Inflammatory macrophage treated with lipopolysaccharide for 1 hour (primary cell): ENCODE results near the gene ENAH.
A peak's percentile ranks its signal among the peaks of the same experiment; 100 is the strongest.
"Not testable (repeated sequence)": the region's sequence is repeated elsewhere in the genome, so short reads cannot be mapped to it uniquely, and the experiment has no call there.

ENCODE experiments used
- DNase-seq, 2 donors: peaks; one replicate each; pipeline ENCODE4 v3.0.0-alpha.2; 2020 to 2022

The ENAH gene

DNA sequence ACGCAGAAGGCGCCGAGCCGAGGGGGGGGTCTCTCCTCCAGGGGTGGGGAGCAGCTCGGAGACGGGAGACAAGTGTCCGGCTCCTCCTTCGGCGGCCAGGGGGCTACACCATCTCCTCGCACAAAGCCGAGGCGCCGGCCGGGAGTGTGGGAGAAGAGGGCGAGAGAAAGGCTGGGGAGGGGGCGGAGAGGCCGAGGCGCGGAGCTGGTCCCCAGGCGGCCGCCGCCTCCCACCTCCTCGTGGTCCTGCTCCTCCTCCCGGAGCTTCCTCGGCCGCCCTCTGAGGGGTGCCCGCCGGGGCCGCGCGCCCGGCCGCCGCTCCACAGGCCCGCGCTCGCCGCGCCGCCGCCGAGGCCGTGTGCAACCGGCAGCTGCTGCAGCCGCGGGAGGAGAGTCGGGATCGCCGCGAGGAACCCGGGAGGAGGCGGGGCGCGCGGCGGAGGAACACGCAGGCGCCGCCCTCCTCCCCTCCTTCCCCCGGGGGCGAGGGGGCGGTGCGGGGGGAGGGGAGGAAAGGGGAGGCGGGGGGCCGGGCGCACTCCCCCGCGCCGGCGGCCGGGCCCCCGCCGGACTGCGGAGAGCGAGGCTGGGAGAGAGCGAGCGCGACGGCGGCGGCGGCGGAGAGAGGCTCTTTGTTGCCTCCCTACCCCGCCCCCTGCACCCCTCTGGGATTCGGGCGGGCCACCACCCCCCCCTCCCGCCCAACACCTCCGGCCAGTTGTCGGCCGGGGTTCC lies at the start of gene ENAH:
ENAH (minus strand) TSS at position 395 of the 734 bp plus-strand sequence. CDS start 433 bp downstream, outside the sequence.
- peak in 1 of 2 donors; percentile 35 for DNase-seq

DNA sequence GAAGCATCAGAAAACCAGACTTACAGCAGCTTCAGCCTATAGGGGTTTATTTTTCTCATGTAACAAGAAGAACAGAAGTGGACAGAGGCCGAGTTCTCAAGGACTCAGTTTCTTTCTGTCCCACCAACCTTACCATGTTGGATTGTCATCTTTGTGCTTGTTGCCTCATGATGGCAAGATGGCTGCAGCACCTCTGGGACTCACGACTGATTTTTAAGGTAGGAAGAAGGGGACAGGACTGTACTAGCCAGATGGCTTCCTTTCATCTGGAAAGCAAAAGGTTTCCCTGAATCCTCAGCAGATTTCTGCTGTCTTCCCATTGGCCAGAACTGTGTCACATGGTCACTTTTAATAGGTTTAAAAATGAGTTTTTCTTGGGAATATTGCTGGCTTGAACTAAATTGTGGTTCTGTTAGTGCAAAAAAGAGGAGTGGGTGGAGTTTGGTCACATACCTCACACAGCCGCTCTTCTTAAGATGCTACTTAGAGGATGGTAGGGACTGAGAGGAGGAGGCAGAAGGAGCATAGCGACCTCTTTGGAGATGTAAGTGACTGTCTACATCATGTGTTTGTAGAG lies 48.1 kb upstream of the ENAH start:
- no peak for DNase-seq

DNA sequence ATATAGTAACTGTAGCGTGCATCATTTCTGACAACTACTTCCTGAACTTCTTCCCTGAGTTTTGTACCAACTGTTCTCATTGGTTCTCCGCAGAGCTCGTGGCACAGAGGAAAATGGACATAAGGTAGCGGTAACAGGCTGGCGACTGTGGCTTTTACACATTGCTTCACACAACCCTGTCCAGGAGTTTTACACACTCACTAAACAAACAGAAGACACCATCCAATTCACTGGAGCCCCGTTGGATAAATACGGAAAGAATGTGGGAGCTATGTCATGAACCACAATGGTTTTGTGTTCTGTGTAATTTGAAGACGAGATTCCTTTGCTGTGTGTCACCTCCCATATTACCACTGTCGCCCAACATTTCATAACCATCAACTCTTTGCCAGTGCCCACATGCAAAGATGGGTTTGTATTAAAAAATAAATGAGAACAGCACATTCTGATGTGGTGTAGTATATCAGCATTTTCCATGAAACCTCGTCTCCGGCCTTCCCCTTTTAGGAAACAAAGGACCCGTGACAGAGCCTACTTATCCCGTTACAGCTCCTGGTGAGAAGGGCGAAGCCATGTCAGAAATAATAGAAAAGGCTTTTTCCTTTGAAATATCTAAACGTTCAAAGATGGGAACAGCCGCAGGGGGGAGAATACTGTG lies 47.4 kb upstream of the ENAH start:
- no peak for DNase-seq

DNA sequence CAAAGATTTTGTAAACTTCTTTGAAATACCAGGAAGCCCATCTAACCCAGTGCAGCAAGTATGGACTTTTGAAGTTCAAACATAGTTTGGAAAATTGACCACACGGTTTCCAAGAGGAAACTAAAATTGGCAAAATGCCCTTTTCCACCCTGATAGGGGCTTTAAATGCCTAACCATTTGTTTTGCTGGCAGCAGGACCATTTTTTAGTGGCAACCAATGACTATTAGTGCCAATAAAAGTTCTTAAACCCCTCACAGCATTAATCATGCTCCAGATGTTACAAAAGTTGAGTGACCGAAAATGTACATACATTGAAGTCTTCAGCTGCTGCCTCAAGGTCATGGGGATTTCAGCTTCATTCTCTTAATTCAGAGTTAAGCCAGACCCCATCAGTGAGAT lies 46.4 kb upstream of the ENAH start:
- no peak for DNase-seq

DNA sequence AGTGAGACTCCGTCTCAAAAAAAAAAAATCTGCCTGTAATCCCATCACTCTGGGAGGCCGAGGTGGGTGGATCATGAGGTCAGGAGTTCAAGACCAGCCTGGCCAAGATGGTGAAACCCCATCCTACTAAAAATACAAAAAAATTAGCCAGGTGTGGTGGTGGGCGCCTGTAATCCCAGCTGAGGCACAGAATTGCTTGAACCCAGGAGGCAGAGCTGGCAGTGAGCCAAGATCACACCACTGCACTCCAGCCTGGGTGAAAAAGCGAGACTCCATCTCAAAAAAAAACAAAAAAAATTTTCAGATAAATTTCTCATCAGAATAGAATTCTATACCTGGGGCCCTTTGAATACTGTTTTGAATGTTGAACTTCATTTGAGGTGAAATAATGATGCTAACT lies 45.3 kb upstream of the ENAH start:
- DNase-seq, result not testable (repeated sequence)

DNA sequence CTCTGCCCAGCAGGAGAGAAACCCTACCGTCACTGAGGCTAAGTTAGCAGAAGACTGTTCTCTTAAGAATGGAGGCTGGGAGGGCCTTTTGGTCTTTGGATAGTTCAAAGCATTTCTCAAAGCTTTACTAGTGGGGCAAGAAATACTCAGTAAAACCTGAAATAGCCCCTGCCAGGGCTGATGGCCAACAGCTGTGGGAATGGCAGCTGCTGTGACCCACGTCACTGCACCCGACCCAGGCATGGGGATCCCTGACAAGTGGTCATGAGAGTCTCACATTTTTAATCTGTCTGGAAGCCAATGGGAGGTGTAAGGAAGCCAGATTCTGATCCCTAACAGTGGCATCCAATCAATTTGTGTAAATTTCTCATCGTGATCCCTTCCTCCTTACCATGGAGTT lies 44.5 kb upstream of the ENAH start:
- no peak for DNase-seq

DNA sequence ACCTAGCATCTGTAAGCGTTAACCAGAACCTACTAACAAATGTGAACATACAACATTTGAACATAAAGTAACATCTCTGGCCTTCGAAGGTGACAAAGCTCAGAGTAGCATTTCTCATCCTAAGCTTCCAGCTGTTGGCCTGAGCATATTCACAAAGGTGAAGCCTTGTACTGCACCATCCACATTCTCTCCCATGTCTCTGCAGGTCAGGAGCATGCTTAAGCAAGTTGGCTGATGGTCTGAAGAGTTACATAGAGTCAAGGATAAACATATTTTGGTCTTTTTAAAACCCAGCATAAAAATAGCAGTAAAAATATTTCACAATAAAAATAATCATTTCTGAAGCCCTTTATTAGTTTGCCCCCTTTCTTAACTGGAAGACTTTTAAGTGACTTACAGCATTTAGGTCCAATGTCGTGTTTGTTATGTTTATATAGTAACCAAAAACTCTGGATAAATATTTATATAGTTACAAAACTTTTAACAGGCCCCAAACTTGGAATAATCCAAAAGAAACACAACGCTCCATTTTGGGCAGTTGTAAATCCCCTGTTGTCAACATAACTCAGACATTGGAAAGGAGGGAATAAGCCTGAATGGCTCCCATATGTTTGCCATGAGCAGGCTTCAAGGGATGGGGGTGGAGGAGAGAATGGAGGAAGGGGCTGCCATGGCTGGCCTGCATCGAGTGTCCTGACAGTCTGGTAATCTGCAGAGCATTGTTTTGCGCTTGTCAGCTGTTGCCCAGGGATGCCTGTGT lies 42.8 kb upstream of the ENAH start:
- no peak for DNase-seq

DNA sequence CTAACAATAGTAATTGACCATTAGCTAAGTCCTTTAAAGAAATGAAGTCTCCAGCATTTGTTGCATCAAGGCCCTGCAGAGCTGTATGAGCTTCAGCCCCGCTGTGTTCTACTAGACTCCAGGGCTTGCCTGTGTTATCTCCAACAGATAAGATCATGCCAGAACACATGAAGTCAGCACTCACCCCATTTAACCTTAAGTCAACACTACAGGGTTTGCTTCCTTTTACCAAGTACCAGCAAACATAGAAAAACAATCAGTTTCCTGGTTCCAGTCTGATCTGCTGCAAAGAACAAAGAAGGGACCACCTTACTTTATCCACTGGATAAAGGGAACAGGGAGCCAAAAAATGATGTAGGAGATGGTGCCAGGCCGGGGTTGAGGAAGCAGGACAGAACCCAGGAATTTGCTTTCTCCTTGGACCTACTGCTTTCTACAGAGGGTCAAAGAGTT lies 41.3 kb upstream of the ENAH start:
- no peak for DNase-seq

DNA sequence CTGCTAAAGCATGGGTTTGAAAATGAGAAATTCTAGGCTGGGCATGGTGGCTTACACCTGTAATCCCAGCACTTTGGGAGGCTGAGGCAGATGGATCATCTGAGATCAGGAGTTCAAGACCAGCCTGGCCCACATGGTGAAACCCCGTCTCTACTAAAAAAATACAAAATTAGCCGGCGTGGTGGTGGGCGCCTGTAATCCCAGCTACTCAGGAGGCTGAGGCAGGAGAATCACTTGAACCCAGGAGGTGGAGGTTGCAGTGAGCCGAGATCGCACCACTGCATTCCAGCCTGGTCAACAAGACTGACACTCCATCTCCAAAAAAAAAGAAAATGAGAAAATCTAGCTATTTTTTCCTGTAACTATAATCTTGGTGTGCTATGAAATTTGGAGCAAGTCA lies 40.8 kb upstream of the ENAH start:
- DNase-seq, result not testable (repeated sequence)

DNA sequence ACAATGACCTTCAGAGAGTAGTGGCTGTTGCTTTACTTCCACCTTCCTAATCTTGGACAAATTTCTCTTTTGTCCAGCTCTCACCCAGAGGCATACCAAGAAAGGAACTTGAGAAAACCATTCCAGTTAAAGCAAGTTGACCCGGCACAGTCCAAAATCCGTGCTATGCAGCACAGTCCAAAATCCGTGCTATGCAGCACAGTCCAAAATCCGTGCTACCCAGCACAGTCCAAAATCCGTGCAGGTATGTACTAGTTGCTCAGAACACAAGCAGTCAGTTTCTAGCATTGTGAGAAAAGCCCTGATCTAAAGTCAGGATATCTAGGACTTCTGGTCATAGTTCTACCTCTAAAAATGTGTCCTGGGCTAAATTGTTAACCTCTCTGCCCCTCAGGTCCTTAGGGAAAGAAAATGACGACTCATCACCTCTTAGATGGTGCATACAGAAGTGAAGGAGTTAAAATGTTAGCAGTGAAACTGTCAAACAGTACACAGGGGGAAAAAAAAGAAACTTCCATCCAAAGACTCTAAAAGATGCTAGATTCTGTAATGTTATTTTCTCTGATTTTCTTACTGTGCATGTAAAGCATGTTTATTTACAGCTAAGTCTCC lies 40.3 kb upstream of the ENAH start:
- no peak for DNase-seq

DNA sequence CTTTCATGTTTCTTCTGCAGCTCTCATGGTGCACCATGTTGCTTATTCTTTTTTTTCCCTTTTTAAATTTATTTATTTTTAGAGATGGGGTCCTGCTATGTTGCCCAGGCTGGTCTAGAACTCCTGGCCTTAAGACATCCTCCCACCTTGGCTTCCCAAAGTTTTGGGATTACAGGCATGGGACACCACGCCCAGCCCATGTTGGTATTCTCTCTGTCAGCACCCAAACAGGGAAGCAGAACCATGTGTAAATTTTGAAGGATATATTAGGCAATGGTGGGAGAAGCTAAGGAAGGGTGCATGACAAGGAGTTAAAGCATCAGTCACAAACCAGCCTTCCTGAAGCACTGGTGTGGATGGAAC lies 39.6 kb upstream of the ENAH start:
- no peak for DNase-seq

DNA sequence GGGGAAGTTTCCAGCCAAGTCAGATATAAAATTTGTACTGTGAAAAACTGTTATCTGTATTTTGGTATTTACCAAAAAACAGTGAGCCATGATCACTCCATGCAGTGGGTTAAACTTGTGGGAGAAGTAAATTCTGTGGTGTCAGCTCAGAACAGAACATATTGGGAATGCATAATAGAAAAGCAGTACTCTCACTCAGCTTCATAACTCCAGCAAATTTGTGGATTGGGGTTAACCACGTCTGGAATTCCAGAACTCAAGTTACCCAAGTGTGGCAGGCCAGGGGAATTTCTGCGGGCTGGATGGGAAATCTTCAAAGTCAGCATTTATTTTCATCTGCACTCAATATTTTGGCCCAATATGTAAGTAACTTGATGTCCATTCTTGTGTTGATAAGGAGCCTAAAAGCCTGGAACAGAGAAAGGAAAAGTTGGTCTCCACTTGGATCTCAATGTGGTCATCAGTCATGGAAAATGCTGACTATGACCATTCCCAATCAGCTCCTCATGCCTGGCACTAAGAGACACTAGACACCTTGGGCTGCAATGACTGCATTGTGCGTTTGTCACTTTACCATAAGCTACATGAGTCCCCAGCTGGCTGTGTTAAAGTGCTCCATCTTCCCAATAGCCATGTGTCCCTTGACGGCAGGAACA lies 39.1 kb upstream of the ENAH start:
- no peak for DNase-seq

DNA sequence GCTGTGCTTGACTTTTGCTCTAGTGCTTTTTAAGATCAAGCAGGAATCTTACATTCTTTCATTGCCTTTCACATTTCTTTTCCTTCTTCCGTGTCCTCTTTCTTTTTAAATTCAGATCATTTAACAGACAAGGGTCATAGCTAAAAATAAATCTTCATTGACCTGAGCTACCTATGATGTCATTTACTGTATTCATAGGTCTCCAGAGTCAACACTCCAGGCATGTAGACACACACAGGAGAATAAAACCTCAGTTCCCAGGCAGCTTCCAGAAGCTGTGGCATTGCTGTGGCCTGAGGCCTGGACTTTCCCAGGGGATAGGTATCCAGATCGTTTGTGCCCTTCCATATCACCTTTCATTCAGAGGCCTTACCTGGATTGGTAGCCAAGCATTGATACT lies 38.5 kb upstream of the ENAH start:
- no peak for DNase-seq

DNA sequence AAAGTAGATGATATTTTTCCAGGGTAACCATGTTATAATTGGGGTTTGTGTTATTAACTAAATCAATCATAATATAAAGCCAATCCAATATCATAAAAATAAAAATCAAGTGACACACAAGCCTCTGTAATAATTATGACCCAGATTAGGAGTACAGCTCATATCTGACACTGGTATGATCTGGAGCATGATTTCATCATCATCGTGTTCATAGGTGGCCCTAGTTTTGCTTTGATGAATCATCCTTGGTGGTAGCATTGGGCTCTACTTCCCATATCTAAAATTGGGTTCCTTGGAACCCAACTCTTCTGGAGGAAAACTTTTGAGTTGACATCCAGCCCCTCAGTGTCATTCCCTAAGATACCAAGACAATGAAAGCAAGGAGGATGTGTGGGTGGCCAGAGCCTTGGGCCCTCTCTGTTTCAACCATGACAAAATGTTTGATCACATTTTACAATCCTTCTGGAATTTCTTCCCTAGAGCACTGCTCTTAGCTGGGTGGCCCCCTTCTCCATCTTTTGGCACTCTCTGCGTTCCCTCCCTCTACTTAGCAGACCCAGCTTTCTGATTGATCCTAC lies 37.0 kb upstream of the ENAH start:
- peak in 1 of 2 donors; percentile 10 for DNase-seq

DNA sequence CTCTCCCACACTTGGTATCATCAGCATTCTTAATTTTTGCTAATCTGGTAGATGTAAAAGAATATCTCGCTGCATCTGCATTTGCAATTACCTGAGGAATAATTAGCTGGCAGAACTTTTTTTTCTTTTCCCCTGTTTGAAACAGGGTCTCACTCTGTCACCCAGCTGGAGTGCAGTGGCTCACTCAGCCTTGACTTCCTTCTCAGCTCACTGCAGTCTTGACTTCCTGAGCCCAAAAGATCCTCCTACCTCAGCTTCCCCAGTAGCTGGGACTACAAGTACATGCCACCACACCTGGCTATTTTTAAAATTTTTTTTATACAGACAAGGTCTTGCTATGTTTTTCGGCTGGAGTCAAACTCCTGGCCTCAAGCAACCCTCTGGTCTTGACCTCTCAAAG lies 35.4 kb upstream of the ENAH start:
- DNase-seq, result no peak

DNA sequence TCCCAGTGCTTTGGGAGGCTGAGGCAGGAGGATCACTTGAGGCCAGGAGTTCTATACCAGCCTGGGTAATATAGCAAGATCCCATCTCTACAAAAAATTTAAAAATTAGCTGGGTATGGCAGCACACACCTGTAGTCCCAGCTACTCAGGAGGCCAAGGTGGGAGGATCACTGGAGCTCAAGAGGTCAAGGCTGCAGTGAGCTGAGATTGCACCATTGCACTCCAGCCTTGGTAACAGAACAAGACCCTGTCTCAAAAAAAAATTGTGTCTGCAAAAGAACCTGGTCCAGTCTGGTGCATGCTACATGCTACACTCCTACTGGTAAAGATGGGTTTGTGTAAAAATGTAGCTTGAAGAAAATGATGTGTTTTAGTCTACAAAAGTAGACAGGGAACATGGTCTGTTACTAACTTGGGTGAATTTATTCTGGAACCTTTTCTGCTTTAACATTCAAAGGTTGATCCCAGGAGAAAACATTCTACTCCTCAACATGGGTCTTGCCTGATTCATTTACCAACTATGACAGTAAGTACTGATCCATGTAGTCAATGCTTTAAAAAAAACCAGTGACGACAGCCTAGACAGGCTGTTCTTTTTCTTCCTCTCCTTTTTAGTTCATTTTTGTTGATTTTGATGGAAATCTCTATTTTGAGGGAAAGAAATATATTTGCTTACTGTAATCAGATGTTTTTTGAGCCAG lies 32.7 kb upstream of the ENAH start:
- no peak for DNase-seq

DNA sequence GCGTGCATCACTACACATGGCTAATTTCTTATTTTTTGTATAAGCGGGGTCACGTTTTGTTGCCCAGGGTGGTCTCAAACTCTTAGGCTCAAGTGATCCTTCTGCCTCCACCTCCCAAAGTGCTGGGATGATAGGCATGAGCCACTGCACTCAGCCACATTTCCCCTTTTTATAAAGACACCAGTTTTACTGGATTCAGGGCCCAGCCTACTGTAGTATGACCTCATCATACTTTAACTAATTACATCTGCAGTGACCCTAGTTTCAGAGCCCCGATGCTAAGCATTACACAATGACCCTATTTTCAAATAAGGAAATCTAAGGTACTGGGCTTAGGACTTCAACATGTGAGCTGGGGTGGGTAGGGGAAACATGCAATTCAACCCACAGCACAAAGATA lies 31.8 kb upstream of the ENAH start:
- DNase-seq, result peak in 1 of 2 donors; percentile 7

DNA sequence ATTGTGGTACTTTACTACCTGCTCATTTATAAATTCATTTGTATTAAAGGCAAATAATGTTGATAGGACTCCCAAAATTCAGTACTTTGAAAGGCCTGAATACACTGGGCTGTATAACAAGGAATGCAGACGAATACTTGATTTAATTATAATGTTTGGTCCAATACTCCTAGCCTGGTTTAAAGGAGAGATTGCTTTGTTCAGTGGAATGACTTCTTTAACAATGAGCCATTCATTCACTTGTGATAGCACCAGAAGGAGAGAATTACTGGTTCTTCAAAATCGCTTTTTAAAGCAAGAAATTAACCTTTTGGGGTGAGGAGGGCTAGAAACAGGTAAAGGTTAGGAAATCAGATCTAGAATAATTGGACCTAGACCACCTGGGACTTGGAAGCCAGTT lies 28.3 kb upstream of the ENAH start:
- DNase-seq, result no peak

DNA sequence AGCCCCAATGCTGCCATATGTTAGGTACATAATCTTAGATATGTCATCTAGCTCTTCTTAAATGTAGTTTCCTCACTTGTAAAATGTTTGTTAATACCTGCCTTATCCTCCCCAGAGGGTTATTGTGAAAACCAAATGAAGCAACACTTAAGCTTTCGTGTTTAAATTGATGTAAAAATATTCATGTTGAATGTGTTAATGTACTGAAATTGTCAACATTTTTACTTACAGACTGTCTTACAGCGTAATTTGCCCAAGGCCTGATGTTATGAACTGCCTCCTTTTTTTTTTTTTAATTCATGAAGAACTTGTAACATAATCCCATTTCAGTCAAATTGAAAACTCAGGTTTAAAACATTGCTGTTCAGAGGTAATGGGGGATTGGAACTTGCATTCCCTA lies 25.6 kb upstream of the ENAH start:
- DNase-seq, result no peak

DNA sequence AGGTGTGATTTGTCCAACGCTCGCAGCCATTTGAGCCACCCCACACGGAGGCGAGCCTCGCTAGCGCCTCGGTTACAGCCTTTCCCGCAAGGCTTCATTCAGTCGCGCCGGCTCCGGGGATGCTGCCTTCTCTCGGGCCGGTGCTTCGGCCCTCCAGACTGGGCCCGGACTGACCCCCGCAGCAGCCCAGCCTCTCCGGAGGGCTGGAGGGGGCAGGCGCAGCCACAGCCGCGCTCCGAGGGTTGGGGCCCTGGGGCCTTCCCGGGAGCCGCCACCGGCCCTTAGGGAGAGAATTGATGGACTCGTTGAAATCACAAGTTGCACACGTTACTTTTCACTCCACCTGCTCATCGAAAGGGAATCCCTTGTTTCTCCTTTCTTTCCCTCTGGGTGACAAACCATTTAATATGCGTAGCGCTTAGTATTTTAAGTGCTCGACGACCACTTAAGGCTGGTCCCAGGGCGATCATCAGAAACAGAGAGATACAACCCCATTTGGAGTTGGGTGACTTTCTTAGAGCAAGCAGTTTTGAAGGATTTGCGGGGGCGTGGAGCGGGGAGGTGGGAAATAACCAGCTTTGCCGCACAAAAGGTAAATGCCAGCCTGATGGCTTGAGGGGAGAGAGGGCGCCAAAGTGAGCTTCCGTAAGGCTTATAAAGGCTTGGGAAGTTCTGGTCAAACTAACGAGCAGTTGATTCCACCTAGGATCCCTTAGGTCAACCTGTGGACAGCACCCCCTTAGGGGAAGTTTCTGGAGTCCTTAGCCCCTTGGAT lies 24.6 kb upstream of the ENAH start:
- DNase-seq, result no peak

DNA sequence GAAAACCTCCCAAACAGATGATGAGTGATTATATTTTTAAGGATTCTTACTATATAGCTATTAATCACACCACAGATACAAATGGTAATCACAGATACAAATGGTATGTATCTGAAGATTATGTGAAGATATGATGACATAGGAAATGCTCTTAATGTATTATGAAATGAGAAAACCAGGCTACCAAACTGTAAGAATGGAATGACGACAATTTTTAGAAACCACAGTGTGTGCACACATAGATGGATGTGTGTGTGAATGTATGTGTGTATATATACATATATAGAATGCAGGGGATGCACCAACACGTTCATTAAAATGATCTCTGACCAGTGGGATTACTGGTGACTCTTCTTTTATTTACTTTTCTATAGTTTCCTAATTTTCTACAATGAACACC lies 21.5 kb upstream of the ENAH start:
- no peak for DNase-seq
